ENCODE data around the gene STRA8.

- TF ChIP-seq, protein P1, sequence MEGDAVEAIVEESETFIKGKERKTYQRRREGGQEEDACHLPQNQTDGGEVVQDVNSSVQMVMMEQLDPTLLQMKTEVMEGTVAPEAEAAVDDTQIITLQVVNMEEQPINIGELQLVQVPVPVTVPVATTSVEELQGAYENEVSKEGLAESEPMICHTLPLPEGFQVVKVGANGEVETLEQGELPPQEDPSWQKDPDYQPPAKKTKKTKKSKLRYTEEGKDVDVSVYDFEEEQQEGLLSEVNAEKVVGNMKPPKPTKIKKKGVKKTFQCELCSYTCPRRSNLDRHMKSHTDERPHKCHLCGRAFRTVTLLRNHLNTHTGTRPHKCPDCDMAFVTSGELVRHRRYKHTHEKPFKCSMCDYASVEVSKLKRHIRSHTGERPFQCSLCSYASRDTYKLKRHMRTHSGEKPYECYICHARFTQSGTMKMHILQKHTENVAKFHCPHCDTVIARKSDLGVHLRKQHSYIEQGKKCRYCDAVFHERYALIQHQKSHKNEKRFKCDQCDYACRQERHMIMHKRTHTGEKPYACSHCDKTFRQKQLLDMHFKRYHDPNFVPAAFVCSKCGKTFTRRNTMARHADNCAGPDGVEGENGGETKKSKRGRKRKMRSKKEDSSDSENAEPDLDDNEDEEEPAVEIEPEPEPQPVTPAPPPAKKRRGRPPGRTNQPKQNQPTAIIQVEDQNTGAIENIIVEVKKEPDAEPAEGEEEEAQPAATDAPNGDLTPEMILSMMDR (IDR thresholded peaks at IDR 0.05): no peak
- TF ChIP-seq POLR2A (IDR thresholded peaks at IDR 0.05; ENCODE audit: low read depth) (no peak), POLR2AphosphoS5 (IDR thresholded peaks at IDR 0.05) (no peak), EP300 (IDR thresholded peaks at IDR 0.05) (no peak)
Observed at GRCh38 chr7:135265637-135266036, 32.0 kb downstream of the STRA8 start.

Measured in esophagus muscularis mucosa (tissue), 4 donors.